SU-DHL-6 (cell line): ENCODE measurements around the gene GRM2.
"Not testable (repeated sequence)": the region's sequence is repeated elsewhere in the genome, so short reads cannot be mapped to it uniquely, and the experiment has no call there.

Experiments
- H2AFZ ChIP-seq: fragments of 200-600 bp; sonication (generic); 2 replicates; pipeline ENCODE4 v1.6.1; 2014; ENCODE audit warnings: low read depth, mild to moderate bottlenecking, moderate library complexity, mixed read lengths, antibody characterized with exemption, low read length; ENCODE audit not compliant: severe bottlenecking
- H3F3A ChIP-seq: fragments of 200-600 bp; shearing (Covaris generic); 2 replicates; pipeline ENCODE4 v1.6.0; 2016; ENCODE audit warnings: antibody characterized with exemption, mild to moderate bottlenecking; ENCODE audit not compliant: insufficient read depth
- H3K27ac ChIP-seq: fragments of 200-600 bp; sonication (generic); 2 replicates; pipeline ENCODE4 v1.5.1; 2016; ENCODE audit warnings: low read depth, mild to moderate bottlenecking, low read length, moderate library complexity, mixed read lengths
- H3K27me3 ChIP-seq: fragments of 200-600 bp; sonication (generic), shearing (Covaris generic); 2 replicates; pipeline ENCODE4 v1.6.0; 2014; ENCODE audit warnings: mild to moderate bottlenecking, low read length
- H3K36me3 ChIP-seq: fragments of 200-600 bp; sonication (generic); 2 replicates; pipeline ENCODE4 v1.6.1; 2014; ENCODE audit warnings: mild to moderate bottlenecking, low read length, mixed read lengths
- H3K4me2 ChIP-seq: fragments of 300-600, 200-600 bp; shearing (Covaris generic), sonication (generic); 2 replicates; pipeline ENCODE4 v1.6.0; 2014; ENCODE audit warnings: low read length, low read depth, mild to moderate bottlenecking; ENCODE audit not compliant: poor library complexity, severe bottlenecking
- H3K4me3 ChIP-seq: fragments of 200-600 bp; sonication (generic); 2 replicates; pipeline ENCODE4 v1.5.1; 2014; ENCODE audit warnings: antibody characterized with exemption, low read length, mild to moderate bottlenecking, mixed read lengths; ENCODE audit not compliant: insufficient read depth, poor library complexity, severe bottlenecking
- H3K79me2 ChIP-seq: fragments of 200-600 bp; sonication (generic); 2 replicates; pipeline ENCODE4 v1.6.1; 2014; ENCODE audit warnings: mild to moderate bottlenecking, low read length, moderate library complexity; ENCODE audit not compliant: insufficient read depth
- H3K9ac ChIP-seq: fragments of 200-600 bp; sonication (generic); 2 replicates; pipeline ENCODE4 v1.7.0; 2014; ENCODE audit warnings: mild to moderate bottlenecking, low read length
- H3K9me2 ChIP-seq: fragments of 200-600 bp; sonication (generic); replicated peaks from 2 replicates; pipeline ENCODE4 v1.6.1; 2014; ENCODE audit warnings: low read length; ENCODE audit not compliant: insufficient read depth
- H3K9me3 ChIP-seq: fragments of 200-600 bp; sonication (generic); 2 replicates; pipeline ENCODE4 v1.6.1; 2014; ENCODE audit warnings: low read length, mixed read lengths; ENCODE audit not compliant: insufficient read depth
- H4K20me1 ChIP-seq: fragments of 200-600 bp; sonication (generic); 2 replicates; pipeline ENCODE4 v1.6.1; 2014; ENCODE audit warnings: low read depth, mild to moderate bottlenecking, antibody characterized with exemption, low read length, moderate library complexity, mixed read lengths
- EZH2phosphoT487 ChIP-seq: fragments of 200-600 bp; sonication (generic), shearing (Covaris generic); conservative IDR thresholded peaks from 2 replicates; pipeline ENCODE4 v1.6.1; 2018; ENCODE audit warnings: mild to moderate bottlenecking, antibody characterized with exemption, low read length, moderate library complexity, mixed read lengths
- TF ChIP-seq, protein P1 (sequence below): fragments of 200-600 bp; sonication (generic); IDR thresholded peaks from one replicate; pipeline ENCODE4 v1.5.1; 2017; ENCODE audit warnings: antibody characterized with exemption, mild to moderate bottlenecking, low read length, moderate library complexity; ENCODE audit not compliant: insufficient read depth, poor library complexity, severe bottlenecking

GRM2 gene

DNA sequence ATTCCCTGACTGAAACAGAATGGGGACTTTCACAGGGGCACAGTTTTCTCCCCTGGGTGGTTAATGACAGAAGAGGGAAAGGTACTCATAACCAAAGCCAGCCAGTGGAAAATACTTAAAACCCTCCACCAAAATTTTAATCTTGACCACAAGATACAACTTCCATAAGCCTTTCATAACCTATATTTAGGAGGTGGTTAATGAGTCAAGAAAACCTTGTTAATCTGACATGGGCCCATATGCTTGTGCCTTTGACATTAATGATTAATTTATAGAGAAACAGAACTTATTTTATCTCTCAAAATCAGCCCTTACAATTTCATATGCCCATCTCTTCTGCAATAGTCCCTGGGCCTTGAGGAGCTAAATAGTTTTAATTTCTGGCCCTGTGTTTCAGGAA is 41.0 kb downstream of the GRM2 start:
- Histone ChIP-seq H3K4me3 (no peak overlapping the region), H3F3A (no peaks in the 10 kb centered on the region), H4K20me1 (no peaks in the 10 kb centered on the region), H3K9me2 (no peaks in the 10 kb centered on the region), H3K9ac (no peak overlapping the region), H3K36me3 (no peaks in the 10 kb centered on the region), H3K4me2 (no peak overlapping the region), H3K9me3 (peaks cover 3% of the 10 kb centered on the region; the same call in 1 of the 2 replicates), H3K79me2 (no peaks in the 10 kb centered on the region), H3K27me3 (no peaks in the 10 kb centered on the region), H2AFZ (no peak overlapping the region), H3K27ac (no peak overlapping the region)
- TF ChIP-seq, protein P1, sequence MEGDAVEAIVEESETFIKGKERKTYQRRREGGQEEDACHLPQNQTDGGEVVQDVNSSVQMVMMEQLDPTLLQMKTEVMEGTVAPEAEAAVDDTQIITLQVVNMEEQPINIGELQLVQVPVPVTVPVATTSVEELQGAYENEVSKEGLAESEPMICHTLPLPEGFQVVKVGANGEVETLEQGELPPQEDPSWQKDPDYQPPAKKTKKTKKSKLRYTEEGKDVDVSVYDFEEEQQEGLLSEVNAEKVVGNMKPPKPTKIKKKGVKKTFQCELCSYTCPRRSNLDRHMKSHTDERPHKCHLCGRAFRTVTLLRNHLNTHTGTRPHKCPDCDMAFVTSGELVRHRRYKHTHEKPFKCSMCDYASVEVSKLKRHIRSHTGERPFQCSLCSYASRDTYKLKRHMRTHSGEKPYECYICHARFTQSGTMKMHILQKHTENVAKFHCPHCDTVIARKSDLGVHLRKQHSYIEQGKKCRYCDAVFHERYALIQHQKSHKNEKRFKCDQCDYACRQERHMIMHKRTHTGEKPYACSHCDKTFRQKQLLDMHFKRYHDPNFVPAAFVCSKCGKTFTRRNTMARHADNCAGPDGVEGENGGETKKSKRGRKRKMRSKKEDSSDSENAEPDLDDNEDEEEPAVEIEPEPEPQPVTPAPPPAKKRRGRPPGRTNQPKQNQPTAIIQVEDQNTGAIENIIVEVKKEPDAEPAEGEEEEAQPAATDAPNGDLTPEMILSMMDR = no peak
- TF ChIP-seq EZH2phosphoT487 = no peak

DNA sequence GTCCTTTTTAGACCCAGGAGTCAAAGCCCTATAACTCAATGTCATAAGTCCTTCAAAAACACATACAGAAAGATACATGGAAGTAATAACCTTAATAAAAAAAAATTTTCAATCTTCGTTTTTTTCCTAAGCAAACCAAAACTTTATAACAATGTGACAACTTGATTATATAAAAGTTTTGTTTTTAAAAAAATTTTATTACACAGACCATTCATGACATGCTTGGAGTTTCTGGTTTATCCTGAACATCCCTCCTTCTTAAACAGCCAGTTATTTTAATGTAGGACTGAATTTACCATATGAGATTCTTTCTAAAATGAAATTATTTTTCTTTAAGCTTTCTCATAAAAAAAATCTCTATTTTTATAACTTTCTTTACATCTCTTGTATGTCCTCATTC is 41.5 kb downstream of the GRM2 start:
- H3K9ac ChIP-seq = no peak overlapping the region
- H3K4me2 ChIP-seq = no peak overlapping the region
- no peak overlapping the region for H3K27ac ChIP-seq
- no peaks in the 10 kb centered on the region for H3F3A ChIP-seq
- H3K9me3 ChIP-seq = peaks cover 3% of the 10 kb centered on the region; the same call in 1 of the 2 replicates
- no peak for TF ChIP-seq EZH2phosphoT487
- TF ChIP-seq, protein P1 = no peak
- no peaks in the 10 kb centered on the region for H3K27me3 ChIP-seq
- H2AFZ ChIP-seq = no peak overlapping the region
- H3K36me3 ChIP-seq = no peaks in the 10 kb centered on the region
- no peaks in the 10 kb centered on the region for H3K9me2 ChIP-seq
- H3K4me3 ChIP-seq = no peak overlapping the region
- no peaks in the 10 kb centered on the region for H4K20me1 ChIP-seq
- H3K79me2 ChIP-seq = no peaks in the 10 kb centered on the region

DNA sequence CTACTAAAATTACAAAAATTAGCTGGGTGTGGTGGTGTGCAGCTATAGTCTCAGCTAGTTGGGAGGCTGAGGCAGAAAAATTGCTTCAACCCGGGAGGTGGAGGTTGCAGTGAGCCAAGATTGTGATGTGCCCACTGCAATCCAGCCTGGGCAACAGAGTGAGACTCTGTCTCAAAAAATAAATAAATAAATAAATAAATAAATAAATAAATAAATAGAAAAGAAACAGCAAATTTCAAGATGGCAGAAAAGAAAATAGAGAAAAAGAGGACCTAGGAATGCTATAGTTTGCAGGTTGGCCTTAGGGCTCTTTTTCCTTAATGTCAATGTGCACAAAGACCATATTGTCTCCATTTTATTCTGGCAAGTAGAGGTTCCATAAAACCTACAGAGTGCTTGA is 44.0 kb downstream of the GRM2 start:
- Histone ChIP-seq H3F3A (no peaks in the 10 kb centered on the region), H3K9me3 (peaks cover 3% of the 10 kb centered on the region; the same call in 1 of the 2 replicates), H3K27me3 (no peaks in the 10 kb centered on the region), H3K36me3 (no peaks in the 10 kb centered on the region), H4K20me1 (no peaks in the 10 kb centered on the region), H3K27ac (no peak overlapping the region), H3K9me2 (no peaks in the 10 kb centered on the region), H3K4me3 (no peak overlapping the region), H3K4me2 (no peak overlapping the region), H3K9ac (no peak overlapping the region), H3K79me2 (no peaks in the 10 kb centered on the region), H2AFZ (no peak overlapping the region)
- no peak for TF ChIP-seq EZH2phosphoT487
- TF ChIP-seq, protein P1 = no peak

DNA sequence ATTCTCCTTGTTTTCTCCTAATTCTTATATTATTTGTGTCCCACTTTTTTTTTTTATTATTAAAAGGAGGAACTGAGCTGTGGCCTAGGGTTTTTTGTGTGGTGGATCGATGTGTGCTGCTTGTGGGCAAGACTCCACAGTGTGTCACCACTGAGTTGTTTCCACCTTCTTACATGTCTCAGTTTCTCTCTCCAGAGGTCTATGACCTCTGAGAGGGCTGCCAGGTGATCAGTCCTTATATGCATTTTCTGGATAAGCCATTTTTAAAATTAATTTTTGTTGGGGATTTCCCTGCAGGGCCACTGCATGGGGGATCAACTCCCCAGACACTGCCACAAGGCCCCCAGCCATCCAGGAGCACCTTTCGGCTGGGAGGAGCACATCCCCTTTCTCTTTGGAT is 44.4 kb downstream of the GRM2 start:
- no peak overlapping the region for H3K9ac ChIP-seq
- no peak for TF ChIP-seq EZH2phosphoT487
- TF ChIP-seq, protein P1 = no peak
- no peaks in the 10 kb centered on the region for H3K9me2 ChIP-seq
- H3K4me2 ChIP-seq = no peak overlapping the region
- H3K27me3 ChIP-seq = no peaks in the 10 kb centered on the region
- peaks cover 3% of the 10 kb centered on the region; the same call in 1 of the 2 replicates for H3K9me3 ChIP-seq
- H3K36me3 ChIP-seq = no peaks in the 10 kb centered on the region
- H4K20me1 ChIP-seq = no peaks in the 10 kb centered on the region
- no peak overlapping the region for H3K27ac ChIP-seq
- H2AFZ ChIP-seq = no peak overlapping the region
- H3F3A ChIP-seq = no peaks in the 10 kb centered on the region
- H3K79me2 ChIP-seq = no peaks in the 10 kb centered on the region
- no peak overlapping the region for H3K4me3 ChIP-seq

DNA sequence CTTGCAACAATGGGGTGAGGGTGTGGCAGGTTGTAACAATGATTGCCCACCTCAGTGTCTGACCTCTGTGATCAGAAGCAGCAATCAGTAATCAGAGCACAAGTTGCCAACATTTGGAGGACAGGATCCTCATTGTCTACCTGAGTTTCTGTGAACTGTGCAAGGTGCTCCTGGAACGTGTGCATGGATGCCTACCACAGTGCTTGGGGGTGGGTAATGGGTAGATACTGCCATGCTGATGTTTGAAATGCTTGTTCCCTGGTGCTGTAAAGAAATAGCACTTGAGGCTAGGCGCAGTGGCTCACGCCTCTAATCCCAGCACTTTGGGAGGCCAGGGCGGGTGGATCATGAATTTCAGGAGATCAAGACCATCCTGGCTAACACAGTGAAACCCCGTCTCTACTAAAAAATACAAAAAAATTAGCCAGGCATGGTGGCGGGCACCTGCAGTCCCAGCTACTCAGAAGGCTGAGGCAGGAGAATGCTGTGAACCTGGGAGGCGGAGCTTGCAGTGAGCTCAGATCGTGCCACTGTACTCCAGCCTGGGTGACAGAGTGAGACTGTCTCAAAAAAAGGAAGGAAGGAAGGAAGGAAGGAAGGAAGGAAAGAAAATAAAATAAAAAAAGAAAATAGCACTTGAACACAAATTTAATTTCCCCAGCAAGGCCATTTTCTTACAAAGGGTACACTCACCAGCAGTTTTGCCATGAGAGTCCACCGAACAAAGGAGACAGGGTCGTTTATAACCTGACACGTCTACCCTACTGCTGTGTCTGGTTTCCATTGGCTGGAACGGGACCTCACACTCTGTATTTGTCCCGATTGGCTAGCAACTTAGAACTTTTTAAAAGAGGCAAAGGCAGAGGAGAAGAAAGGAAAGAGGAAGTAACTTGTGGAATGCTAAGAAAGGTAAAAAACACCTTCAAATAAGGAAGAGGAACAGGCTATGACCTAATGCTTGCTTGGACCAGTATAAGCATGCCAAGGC is 47.2 kb downstream of the GRM2 start:
- H3K27me3 ChIP-seq, H3K4me3 ChIP-seq, H3K4me2 ChIP-seq, H3K9me3 ChIP-seq, H2AFZ ChIP-seq, H4K20me1 ChIP-seq, H3K9ac ChIP-seq, H3K79me2 ChIP-seq, H3K36me3 ChIP-seq, H3K27ac ChIP-seq, H3K9me2 ChIP-seq, H3F3A ChIP-seq: not testable (repeated sequence)
